Measurements from ENCODE around the gene CRNKL1.
"Not testable (repeated sequence)": the region's sequence is repeated elsewhere in the genome, so short reads cannot be mapped to it uniquely, and the experiment has no call there.

The CRNKL1 gene

GRCh38 chr20:20003955-20004322 is 48.3 kb downstream of the CRNKL1 start:
- DNase-seq: not testable (repeated sequence)

- no peak for DNase-seq
Measured at GRCh38 chr20:20003031-20003954, 49.0 kb downstream of the CRNKL1 start.

GRCh38 chr20:20002101-20002998 is 49.9 kb downstream of the CRNKL1 start:
- no peak for DNase-seq

GRCh38 chr20:20000211-20000968 is 51.9 kb downstream of the CRNKL1 start:
- no peak for DNase-seq

- DNase-seq: no peak
Measured at GRCh38 chr20:19998990-19999705, 53.1 kb downstream of the CRNKL1 start.

GRCh38 chr20:19996917-19997316 is 55.3 kb downstream of the CRNKL1 start:
- no peak for DNase-seq

GRCh38 chr20:19996222-19996621 is 56.0 kb downstream of the CRNKL1 start:
- no peak for DNase-seq

GRCh38 chr20:19995220-19995863 is 56.9 kb downstream of the CRNKL1 start:
- DNase-seq: peak; percentile 35

- no peak for DNase-seq
Measured at GRCh38 chr20:19993958-19994669, 58.2 kb downstream of the CRNKL1 start.

GRCh38 chr20:19992996-19993908 is 59.0 kb downstream of the CRNKL1 start:
- DNase-seq: no peak

- DNase-seq: no peak
Measured at GRCh38 chr20:19991854-19992253, 60.4 kb downstream of the CRNKL1 start.

GRCh38 chr20:19991308-19991707 is 61.0 kb downstream of the CRNKL1 start:
- no peak for DNase-seq

- DNase-seq: no peak
Measured at GRCh38 chr20:19990850-19991249, 61.4 kb downstream of the CRNKL1 start.

- no peak for DNase-seq
Measured at GRCh38 chr20:19987046-19987445, 65.2 kb downstream of the CRNKL1 start.

- no peak for DNase-seq
Measured at GRCh38 chr20:19986419-19986818, 65.8 kb downstream of the CRNKL1 start.

Data from SHP77 treated with DMSO at 0.1 percent for 48 hours (cell line).